Retinal pigment epithelial cell (primary cell): ENCODE data around the gene PRRT1B.

ENCODE experiments used
- DNase-seq: peaks from one replicate; pipeline ENCODE4 v3.0.0-alpha.2; 2010; ENCODE audit warnings: low read depth
- H3K4me3 ChIP-seq: 2 replicates; pipeline ENCODE4 v1.5.1; 2011; ENCODE audit warnings: mild to moderate bottlenecking, low read length, control low read depth, moderate library complexity
- CTCF ChIP-seq: conservative IDR thresholded peaks from 2 replicates; pipeline ENCODE4 v1.5.1; 2011; ENCODE audit warnings: low read depth, low read length, control low read depth, inconsistent platforms

PRRT1B gene

DNA sequence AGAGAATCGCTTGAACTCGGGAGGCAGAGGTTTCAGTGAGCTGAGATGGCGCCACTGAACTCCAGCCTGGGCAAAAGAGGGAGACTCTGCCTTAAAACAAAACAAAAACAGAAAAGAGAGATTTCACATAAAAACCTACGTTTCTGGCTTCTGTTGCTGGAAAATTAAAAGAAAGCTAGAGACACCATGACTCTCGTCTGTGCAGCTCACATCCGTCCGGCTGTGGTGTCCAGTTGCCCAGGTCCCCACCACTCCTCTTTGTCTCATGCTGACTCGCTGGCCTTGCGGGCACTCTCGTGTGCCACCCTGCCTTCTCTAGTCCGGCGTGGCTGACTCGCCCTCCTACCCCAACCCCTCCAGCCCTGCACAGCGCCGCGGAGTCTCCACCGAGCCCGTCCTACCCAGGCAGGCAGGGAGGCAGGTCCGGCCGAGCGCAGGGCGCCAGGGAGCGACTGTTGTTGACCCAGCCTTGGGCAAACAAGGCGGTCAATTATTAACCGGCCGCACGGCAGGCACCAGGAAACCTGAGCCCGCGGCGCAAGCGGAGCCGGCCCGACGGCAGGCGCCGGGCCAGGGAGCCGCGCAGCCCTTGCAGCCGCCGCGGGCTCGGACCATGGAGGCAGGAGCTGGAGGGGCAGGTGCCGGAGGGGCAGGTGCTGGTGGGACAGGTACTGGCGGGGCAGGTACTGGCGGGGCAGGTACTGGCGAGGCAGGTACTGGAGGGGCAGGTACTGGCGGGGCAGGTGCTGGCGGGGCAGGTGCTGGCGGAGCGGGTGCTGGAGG, at the start of gene PRRT1B:
Gene PRRT1B, plus strand, starts transcription at position 521 of the 783 bp plus-strand sequence. Its CDS starts 93 bp downstream, at position 614.
- DNase-seq: no peak
- H3K4me3 ChIP-seq: no peak within 1 kb of the TSS
- TF ChIP-seq CTCF: no peak

GRCh38 chr9:131495785-131496184, 49.5 kb upstream of the PRRT1B start:
- no peak for TF ChIP-seq CTCF
- no peak for DNase-seq
- no peak overlapping the region for H3K4me3 ChIP-seq

DNA sequence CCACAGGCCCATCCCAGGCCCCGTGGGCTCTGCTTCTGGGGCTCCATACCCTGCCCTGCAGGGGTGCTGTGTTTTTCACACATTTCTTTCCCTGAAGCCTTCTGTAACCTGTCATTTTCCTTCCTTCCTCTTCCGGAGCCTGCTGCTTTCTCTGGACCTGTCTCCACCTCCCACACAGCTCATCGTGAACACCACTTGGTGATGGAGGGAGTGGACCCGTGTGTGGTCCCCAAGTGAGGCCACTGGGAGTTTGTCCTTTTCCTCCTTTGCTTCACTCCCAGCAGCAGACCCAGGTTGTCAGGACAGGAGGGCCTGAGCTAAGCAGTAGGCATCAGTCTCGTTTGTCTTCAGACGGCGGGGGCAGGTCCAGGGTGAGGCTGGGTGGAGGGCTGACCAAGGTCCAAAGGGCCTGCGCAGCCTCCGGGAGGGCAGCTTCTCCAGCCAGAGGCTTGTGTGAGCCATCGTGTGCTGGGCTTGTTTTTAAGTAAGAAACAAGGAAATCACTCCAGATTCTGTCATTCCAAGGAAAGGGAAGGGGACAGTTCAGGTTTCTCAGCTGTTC, 48.4 kb upstream of the PRRT1B start:
- H3K4me3 ChIP-seq: no peak overlapping the region
- no peak for DNase-seq
- TF ChIP-seq CTCF: no peak

- H3K4me3 ChIP-seq: no peak overlapping the region
- no peak for TF ChIP-seq CTCF
- no peak for DNase-seq
Observed at GRCh38 chr9:131499254-131499767, 46.0 kb upstream of the PRRT1B start.

GRCh38 chr9:131500377-131500776, 44.9 kb upstream of the PRRT1B start:
- no peak for DNase-seq
- no peak for TF ChIP-seq CTCF
- H3K4me3 ChIP-seq: no peak overlapping the region

DNA sequence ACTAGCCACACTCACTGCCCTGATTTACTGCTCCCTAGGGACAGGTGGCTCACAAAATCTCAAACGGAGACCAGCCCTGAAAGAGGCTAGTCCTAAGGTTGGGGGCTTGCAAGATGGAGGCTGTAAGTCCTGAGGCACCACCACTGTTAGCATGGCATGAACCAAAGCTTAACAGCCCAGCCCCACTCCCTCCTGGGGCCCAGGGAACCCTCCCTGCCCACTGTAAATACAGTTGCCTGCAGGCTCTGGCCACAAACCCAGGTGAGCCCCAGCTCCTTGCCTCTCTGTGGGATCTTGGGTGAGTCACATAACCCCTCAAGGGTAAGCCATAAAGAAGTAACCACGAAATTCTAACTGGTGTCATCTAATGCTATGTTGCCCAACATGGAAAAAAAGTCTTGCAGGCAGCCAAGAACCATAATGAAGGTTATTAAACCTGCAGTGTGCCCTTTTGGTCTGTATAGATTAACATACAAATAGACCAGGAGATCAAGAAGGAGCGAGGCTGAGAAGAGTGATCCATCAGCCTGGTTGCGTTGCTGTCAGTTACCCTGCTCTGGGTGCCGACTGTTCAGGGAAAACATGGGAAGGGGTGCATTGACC, 44.3 kb upstream of the PRRT1B start:
- TF ChIP-seq CTCF: no peak
- DNase-seq: no peak
- no peak overlapping the region for H3K4me3 ChIP-seq
